Measurements from ENCODE around the gene UPF2.

- TF ChIP-seq CTCF (IDR thresholded peaks at IDR 0.05; ENCODE audit: poor library complexity, severe bottlenecking) (no peak), EZH2 (IDR thresholded peaks at IDR 0.05; ENCODE audit: borderline replicate concordance, insufficient read depth, low read length, poor library complexity, severe bottlenecking) (no peak), EP300 (conservative IDR thresholded peaks at IDR 0.05; ENCODE audit: poor library complexity, severe bottlenecking) (no peak), SMC3 (conservative IDR thresholded peaks at IDR 0.05; ENCODE audit: poor library complexity) (no peak), REST (IDR thresholded peaks at IDR 0.05; ENCODE audit: borderline replicate concordance) (no peak), TAF1 (IDR thresholded peaks at IDR 0.05; ENCODE audit: low read depth) (no peak), POLR2AphosphoS5 (IDR thresholded peaks at IDR 0.05) (no peak), RAD21 (conservative IDR thresholded peaks at IDR 0.05) (no peak)
These were observed 17.0 kb downstream of the UPF2 start for GRCh38 chr10:12025591-12025990.
